ENCODE measurements around the gene C2CD4A. TPM values are rescaled to one million over a fixed set of nuclear protein-coding genes. Genes with fewer than 3 reads are reported as not detected.

The C2CD4A gene
- total RNA-seq, 1 donor from 2014 or later, result not detected

GRCh38 chr15:62089616-62090015 lies 22.8 kb downstream of the C2CD4A start:
- H3K27ac Mint-ChIP-seq, result no peak overlapping the region
- DNase-seq (ENCODE audit: low spot score), result no peak
- no peaks in the 10 kb centered on the region for H3K36me3 Mint-ChIP-seq (ENCODE audit: low read depth)
- intact Hi-C loops (cut with micrococcal nuclease), result no loop called here
- no peaks in the 10 kb centered on the region for H3K9me3 Mint-ChIP-seq
- H3K27me3 Mint-ChIP-seq (ENCODE audit: low read depth), result peaks cover 5% of the 10 kb centered on the region
- H3K4me1 Mint-ChIP-seq (ENCODE audit: low read depth), result no peaks in the 10 kb centered on the region
- H3K4me3 Mint-ChIP-seq (ENCODE audit: low read depth), result no peak overlapping the region

DNA sequence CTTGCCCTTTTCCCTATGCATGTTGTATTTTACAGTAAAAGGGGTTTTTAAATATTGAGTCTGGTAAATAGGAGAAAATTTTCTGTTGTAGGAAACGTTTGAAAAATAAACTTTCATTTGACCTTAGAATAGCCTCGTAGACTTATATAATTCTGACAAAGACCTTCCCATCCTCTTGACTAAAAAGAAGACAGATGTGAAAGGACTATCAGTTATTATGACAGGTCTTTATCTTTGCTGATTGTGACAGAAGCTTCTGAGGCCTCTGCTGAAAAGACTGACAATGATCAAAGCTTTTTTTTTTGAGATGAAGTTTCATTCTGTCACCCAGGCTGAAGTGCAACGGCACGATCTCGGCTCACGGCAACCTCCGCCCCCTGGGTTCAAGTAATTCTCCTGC lies 24.2 kb downstream of the C2CD4A start:
- no peak for DNase-seq (ENCODE audit: low spot score)
- no peaks in the 10 kb centered on the region for H3K36me3 Mint-ChIP-seq (ENCODE audit: low read depth)
- H3K27ac Mint-ChIP-seq, result no peak overlapping the region
- H3K9me3 Mint-ChIP-seq, result no peaks in the 10 kb centered on the region
- H3K4me1 Mint-ChIP-seq (ENCODE audit: low read depth), result no peaks in the 10 kb centered on the region
- H3K4me3 Mint-ChIP-seq (ENCODE audit: low read depth), result no peak overlapping the region
- peaks cover 5% of the 10 kb centered on the region for H3K27me3 Mint-ChIP-seq (ENCODE audit: low read depth)
- intact Hi-C loops (cut with micrococcal nuclease), result no loop called here

GRCh38 chr15:62093809-62094208 lies 27.0 kb downstream of the C2CD4A start:
- intact Hi-C loops (cut with micrococcal nuclease), result no loop called here
- H3K4me3 Mint-ChIP-seq (ENCODE audit: low read depth), result no peak overlapping the region
- H3K27ac Mint-ChIP-seq, result no peak overlapping the region
- no peaks in the 10 kb centered on the region for H3K36me3 Mint-ChIP-seq (ENCODE audit: low read depth)
- no peaks in the 10 kb centered on the region for H3K9me3 Mint-ChIP-seq
- H3K4me1 Mint-ChIP-seq (ENCODE audit: low read depth), result no peaks in the 10 kb centered on the region
- peaks cover 9% of the 10 kb centered on the region for H3K27me3 Mint-ChIP-seq (ENCODE audit: low read depth)
- no peak for DNase-seq (ENCODE audit: low spot score)

DNA sequence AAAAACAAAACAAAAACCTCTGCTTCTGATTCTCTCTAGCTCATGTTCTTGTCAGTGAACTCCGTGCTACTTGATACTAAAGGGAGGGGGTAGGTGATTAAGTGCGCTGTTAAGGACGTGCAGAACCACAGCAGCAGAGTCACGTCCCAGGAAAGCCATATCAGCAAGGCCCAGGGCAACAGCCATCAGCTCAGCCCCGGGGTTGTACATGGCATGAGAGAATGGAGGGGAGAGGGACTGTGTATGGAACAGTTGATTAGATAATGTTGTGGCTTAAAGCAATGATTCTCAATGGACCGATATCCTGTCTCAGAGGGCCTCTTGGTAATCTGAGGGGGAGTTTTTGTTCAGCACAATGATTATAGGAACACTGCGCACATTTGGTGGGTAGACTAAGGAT lies 27.6 kb downstream of the C2CD4A start:
- no peaks in the 10 kb centered on the region for H3K9me3 Mint-ChIP-seq
- no peak overlapping the region for H3K27ac Mint-ChIP-seq
- H3K4me3 Mint-ChIP-seq (ENCODE audit: low read depth), result no peak overlapping the region
- H3K4me1 Mint-ChIP-seq (ENCODE audit: low read depth), result no peaks in the 10 kb centered on the region
- H3K36me3 Mint-ChIP-seq (ENCODE audit: low read depth), result no peaks in the 10 kb centered on the region
- peaks cover 8% of the 10 kb centered on the region for H3K27me3 Mint-ChIP-seq (ENCODE audit: low read depth)
- DNase-seq (ENCODE audit: low spot score), result no peak
- intact Hi-C loops (cut with micrococcal nuclease), result no loop called here

DNA sequence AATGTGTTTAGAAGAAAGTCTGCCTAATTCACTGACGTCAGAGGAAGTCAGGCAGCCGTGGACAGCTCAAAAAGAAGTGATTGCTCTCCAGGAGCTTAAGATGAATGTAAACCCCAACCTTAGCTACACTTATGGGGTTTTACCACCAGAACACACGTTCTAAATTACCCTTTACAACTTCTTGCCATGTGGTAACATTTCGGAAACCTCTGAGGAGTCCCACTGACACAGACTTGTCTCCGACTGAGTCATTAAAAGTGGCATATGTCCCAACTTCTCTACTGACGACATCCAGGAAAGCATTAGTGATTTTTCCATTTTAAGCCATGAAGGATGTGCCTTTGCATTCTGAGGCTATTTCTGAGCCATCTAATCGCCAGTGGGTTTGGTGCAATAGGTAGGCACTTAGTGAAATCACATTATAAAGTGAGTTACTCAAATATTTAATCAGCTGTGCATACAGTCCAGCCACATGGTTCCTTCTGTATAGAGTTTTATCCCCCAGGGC lies 32.4 kb downstream of the C2CD4A start:
- no peaks in the 10 kb centered on the region for H3K36me3 Mint-ChIP-seq (ENCODE audit: low read depth)
- H3K4me1 Mint-ChIP-seq (ENCODE audit: low read depth), result peaks cover 2% of the 10 kb centered on the region
- H3K9me3 Mint-ChIP-seq, result no peaks in the 10 kb centered on the region
- no peak for DNase-seq (ENCODE audit: low spot score)
- peaks cover 10% of the 10 kb centered on the region for H3K27me3 Mint-ChIP-seq (ENCODE audit: low read depth)
- no peak overlapping the region for H3K27ac Mint-ChIP-seq
- no peak overlapping the region for H3K4me3 Mint-ChIP-seq (ENCODE audit: low read depth)
- intact Hi-C loops (cut with micrococcal nuclease), result no loop called here

DNA sequence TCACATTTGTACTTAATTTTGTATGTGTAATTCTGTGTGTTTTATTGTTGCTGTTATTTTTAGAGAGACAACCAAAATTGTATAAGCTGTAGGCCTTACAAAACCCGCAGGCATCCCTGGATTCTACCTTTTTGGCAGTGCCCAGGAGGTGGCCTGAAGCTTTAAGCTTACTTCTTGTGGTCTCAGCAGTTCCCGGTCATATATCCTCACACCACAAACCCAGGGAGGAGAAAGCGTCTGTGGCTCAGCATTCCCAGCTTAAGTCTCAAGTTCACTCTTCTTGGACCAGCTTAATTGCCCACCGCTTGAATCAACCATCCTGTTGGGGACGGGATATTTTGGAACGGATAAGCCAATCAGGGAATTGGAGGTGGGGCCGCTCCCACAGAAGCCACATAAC lies 36.7 kb downstream of the C2CD4A start:
- no peak overlapping the region for H3K4me3 Mint-ChIP-seq (ENCODE audit: low read depth)
- intact Hi-C loops (cut with micrococcal nuclease), result no loop called here
- no peaks in the 10 kb centered on the region for H3K9me3 Mint-ChIP-seq
- peaks cover 4% of the 10 kb centered on the region for H3K27me3 Mint-ChIP-seq (ENCODE audit: low read depth)
- peaks cover 2% of the 10 kb centered on the region for H3K4me1 Mint-ChIP-seq (ENCODE audit: low read depth)
- H3K27ac Mint-ChIP-seq, result no peak overlapping the region
- H3K36me3 Mint-ChIP-seq (ENCODE audit: low read depth), result no peaks in the 10 kb centered on the region
- DNase-seq (ENCODE audit: low spot score), result no peak

- Mint-ChIP-seq H3K27me3 (ENCODE audit: low read depth) (peaks cover 4% of the 10 kb centered on the region), H3K4me3 (ENCODE audit: low read depth) (no peak overlapping the region), H3K9me3 (no peaks in the 10 kb centered on the region), H3K36me3 (ENCODE audit: low read depth) (no peaks in the 10 kb centered on the region), H3K27ac (no peak overlapping the region), H3K4me1 (ENCODE audit: low read depth) (peaks cover 2% of the 10 kb centered on the region)
- intact Hi-C loops (cut with micrococcal nuclease), result no loop called here
- DNase-seq (ENCODE audit: low spot score), result no peak
These were observed 37.6 kb downstream of the C2CD4A start for GRCh38 chr15:62104401-62104800.

DNA sequence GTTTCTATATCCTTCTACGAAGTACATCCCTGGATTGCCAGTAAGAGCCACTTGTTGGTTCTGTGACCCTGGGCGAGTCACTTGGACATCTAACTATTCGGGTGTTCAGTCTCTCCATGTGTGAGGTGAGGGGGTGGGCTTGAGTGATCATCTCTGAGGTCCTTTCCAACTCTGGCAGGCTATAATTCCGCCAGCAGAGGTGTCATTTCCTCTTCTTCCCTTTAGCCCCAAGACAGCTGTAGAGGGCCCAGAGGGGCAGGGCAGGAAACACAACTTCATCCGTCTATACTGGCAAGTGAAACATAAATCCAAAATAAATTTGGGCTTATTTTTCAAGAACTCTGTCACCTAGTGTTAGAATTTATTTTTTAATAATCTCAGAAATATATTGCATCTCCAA lies 38.1 kb downstream of the C2CD4A start:
- DNase-seq (ENCODE audit: low spot score), result no peak
- H3K27ac Mint-ChIP-seq, result no peak overlapping the region
- no peaks in the 10 kb centered on the region for H3K36me3 Mint-ChIP-seq (ENCODE audit: low read depth)
- intact Hi-C loops (cut with micrococcal nuclease), result no loop called here
- no peak overlapping the region for H3K4me3 Mint-ChIP-seq (ENCODE audit: low read depth)
- H3K27me3 Mint-ChIP-seq (ENCODE audit: low read depth), result peaks cover 4% of the 10 kb centered on the region
- H3K4me1 Mint-ChIP-seq (ENCODE audit: low read depth), result peaks cover 3% of the 10 kb centered on the region
- H3K9me3 Mint-ChIP-seq, result no peaks in the 10 kb centered on the region

GRCh38 chr15:62105266-62105665 lies 38.5 kb downstream of the C2CD4A start:
- Mint-ChIP-seq H3K4me1 (ENCODE audit: low read depth) (peaks cover 7% of the 10 kb centered on the region), H3K9me3 (no peaks in the 10 kb centered on the region), H3K27me3 (ENCODE audit: low read depth) (peaks cover 4% of the 10 kb centered on the region), H3K36me3 (ENCODE audit: low read depth) (no peaks in the 10 kb centered on the region), H3K27ac (no peak overlapping the region), H3K4me3 (ENCODE audit: low read depth) (no peak overlapping the region)
- no peak for DNase-seq (ENCODE audit: low spot score)
- intact Hi-C loops (cut with micrococcal nuclease), result no loop called here

DNA sequence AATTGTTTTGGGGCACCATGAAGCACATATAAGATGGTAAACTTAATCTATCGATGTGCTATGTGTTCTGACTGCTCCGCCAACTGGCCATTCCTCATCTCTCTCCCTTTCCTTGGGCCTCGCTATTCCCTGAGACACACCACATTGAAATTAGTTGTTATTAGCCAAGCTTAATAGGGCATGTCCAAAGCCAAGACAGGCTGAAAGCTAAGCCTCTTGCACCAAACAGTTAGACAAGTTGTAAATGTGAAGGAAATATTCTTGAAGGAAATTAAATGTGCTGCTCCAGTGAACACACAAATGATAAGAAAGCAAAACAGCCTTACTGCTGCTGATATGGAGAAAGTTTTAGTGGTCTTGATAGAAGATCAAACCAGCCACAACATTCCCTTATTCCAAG lies 39.3 kb downstream of the C2CD4A start:
- peaks cover 4% of the 10 kb centered on the region for H3K27me3 Mint-ChIP-seq (ENCODE audit: low read depth)
- H3K36me3 Mint-ChIP-seq (ENCODE audit: low read depth), result no peaks in the 10 kb centered on the region
- peaks cover 14% of the 10 kb centered on the region for H3K4me1 Mint-ChIP-seq (ENCODE audit: low read depth)
- H3K27ac Mint-ChIP-seq, result no peak overlapping the region
- intact Hi-C loops (cut with micrococcal nuclease), result no loop called here
- H3K4me3 Mint-ChIP-seq (ENCODE audit: low read depth), result no peak overlapping the region
- no peak for DNase-seq (ENCODE audit: low spot score)
- no peaks in the 10 kb centered on the region for H3K9me3 Mint-ChIP-seq

DNA sequence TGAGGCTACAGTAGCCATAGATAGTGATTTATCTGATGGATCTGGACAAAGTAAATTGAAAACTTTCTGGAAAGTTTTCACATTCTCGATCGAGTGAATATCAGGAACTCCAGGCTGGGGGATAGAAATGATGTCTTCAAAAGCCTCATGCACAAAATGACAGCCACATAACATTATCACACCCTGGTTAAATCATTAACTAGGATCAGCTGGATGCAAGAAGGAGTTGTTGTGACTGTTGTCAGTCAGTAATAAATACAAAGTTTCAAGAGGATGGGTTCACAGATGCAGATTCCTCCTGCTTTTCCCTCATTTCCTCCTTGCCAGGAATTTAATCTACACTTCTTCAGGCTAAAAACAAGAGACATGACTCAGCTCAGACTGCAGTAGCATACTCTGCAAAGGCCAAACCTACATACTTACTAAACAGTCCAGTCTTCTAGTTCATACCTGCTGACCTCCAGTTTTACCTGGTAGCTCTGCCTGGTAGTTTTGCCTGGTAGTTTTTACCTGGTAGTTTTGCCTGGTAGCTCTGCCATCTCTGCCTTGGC lies 40.9 kb downstream of the C2CD4A start:
- intact Hi-C loops (cut with micrococcal nuclease), result no loop called here
- H3K9me3 Mint-ChIP-seq, result no peaks in the 10 kb centered on the region
- H3K27me3 Mint-ChIP-seq (ENCODE audit: low read depth), result no peaks in the 10 kb centered on the region
- H3K36me3 Mint-ChIP-seq (ENCODE audit: low read depth), result no peaks in the 10 kb centered on the region
- no peak for DNase-seq (ENCODE audit: low spot score)
- no peak overlapping the region for H3K4me3 Mint-ChIP-seq (ENCODE audit: low read depth)
- H3K27ac Mint-ChIP-seq, result no peak overlapping the region
- peaks cover 12% of the 10 kb centered on the region for H3K4me1 Mint-ChIP-seq (ENCODE audit: low read depth)

GRCh38 chr15:62108411-62108810 lies 41.6 kb downstream of the C2CD4A start:
- DNase-seq (ENCODE audit: low spot score), result no peak
- peaks cover 12% of the 10 kb centered on the region for H3K4me1 Mint-ChIP-seq (ENCODE audit: low read depth)
- H3K4me3 Mint-ChIP-seq (ENCODE audit: low read depth), result no peak overlapping the region
- H3K9me3 Mint-ChIP-seq, result no peaks in the 10 kb centered on the region
- H3K27me3 Mint-ChIP-seq (ENCODE audit: low read depth), result no peaks in the 10 kb centered on the region
- H3K27ac Mint-ChIP-seq, result no peak overlapping the region
- intact Hi-C loops (cut with micrococcal nuclease), result no loop called here
- no peaks in the 10 kb centered on the region for H3K36me3 Mint-ChIP-seq (ENCODE audit: low read depth)

DNA sequence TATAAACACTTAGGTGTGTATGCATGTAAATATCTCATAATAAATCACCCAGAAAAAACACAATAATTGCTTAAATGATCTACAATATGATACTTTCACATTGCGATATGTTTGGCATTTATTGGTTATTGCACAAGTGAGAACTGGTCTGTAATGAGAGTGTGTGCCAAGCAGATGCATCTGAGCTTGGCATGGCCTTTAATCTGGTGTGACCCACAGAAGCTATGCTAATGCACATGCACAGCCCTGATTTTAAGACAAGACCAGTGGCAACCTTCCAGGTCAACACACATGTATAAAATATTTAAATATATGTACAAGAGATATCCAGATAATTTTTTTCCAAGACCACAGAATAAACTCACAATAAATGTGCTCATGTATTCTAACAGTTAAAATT lies 42.7 kb downstream of the C2CD4A start:
- Mint-ChIP-seq H3K27ac (no peak overlapping the region), H3K4me3 (ENCODE audit: low read depth) (no peak overlapping the region), H3K9me3 (no peaks in the 10 kb centered on the region), H3K4me1 (ENCODE audit: low read depth) (peaks cover 12% of the 10 kb centered on the region), H3K36me3 (ENCODE audit: low read depth) (no peaks in the 10 kb centered on the region), H3K27me3 (ENCODE audit: low read depth) (no peaks in the 10 kb centered on the region)
- no peak for DNase-seq (ENCODE audit: low spot score)
- intact Hi-C loops (cut with micrococcal nuclease), result no loop called here

Measured in activated T-helper 2 cell treated with anti-CD3 and anti-CD28 coated beads, Interferon-gamma antibody, Interleukin-2, Interleukin-4, amounts not matched to agents 10 μg/mL and 5 μg/mL and 100 μg/mL, durations not matched to agents 14 hours and 24 hours and 36 hours (primary cell).